Measurements from ENCODE around the gene SMURF1.

The SMURF1 gene

GRCh38 chr7:98978672-98979071 is 165.2 kb downstream of the SMURF1 start:
- Histone ChIP-seq H3K4me3 (ENCODE audit: low read depth in 1 of 2, low read length in 2 of 2) (no peak overlapping the region), H3K4me1 (ENCODE audit: control insufficient read depth in 1 of 2, insufficient read depth in 2 of 2, low read length in 2 of 2) (no peaks in the 10 kb centered on the region), H3K36me3 (ENCODE audit: control insufficient read depth in 1 of 2, insufficient read depth in 2 of 2, low read length in 2 of 2) (peaks cover 70 to 96% of the 10 kb centered on the region in 2 donors), H3K9ac (ENCODE audit: low read depth in 1 of 2, low read length in 2 of 2) (no peak overlapping the region), H3K27me3 (ENCODE audit: control insufficient read depth in 1 of 2, insufficient read depth in 2 of 2, low read length in 2 of 2) (no peaks in the 10 kb centered on the region), H3K9me3 (ENCODE audit: control insufficient read depth in 1 of 2, low read length in 2 of 2) (no peaks in the 10 kb centered on the region), H3K27ac (ENCODE audit: low read depth, low read length) (no peak overlapping the region)
